Left ventricle myocardium inferior (tissue), 1 donor: ENCODE measurements around the gene ALDOB. TPM values are rescaled to one million over a fixed set of nuclear protein-coding genes. Genes with fewer than 3 reads are reported as not detected.

Experiments used
- DNase-seq: peaks from one replicate; pipeline ENCODE4 v3.0.0-alpha.2; 2020
- H3K27ac ChIP-seq: fragments of 200-600 bp; replicated peaks from 2 replicates; pipeline ENCODE4 v1.8.0; 2021
- H3K27me3 ChIP-seq: fragments of 200-600 bp; 2 replicates; pipeline ENCODE4 v1.8.0; 2021; ENCODE audit warnings: low read depth
- H3K36me3 ChIP-seq: fragments of 200-600 bp; 2 replicates; pipeline ENCODE4 v1.8.0; 2021
- H3K4me1 ChIP-seq: fragments of 200-600 bp; 2 replicates; pipeline ENCODE4 v1.8.0; 2021
- H3K4me3 ChIP-seq: fragments of 200-600 bp; 2 replicates; pipeline ENCODE4 v1.8.0; 2021; ENCODE audit warnings: mild to moderate bottlenecking, moderate library complexity
- H3K9me3 ChIP-seq: fragments of 200-600 bp; replicated peaks from 2 replicates; pipeline ENCODE4 v1.8.0; 2021
- CTCF ChIP-seq: fragments of 200-600 bp; IDR thresholded peaks from 2 replicates; pipeline ENCODE4 v1.8.0; 2021; ENCODE audit warnings: antibody characterized with exemption, mild to moderate bottlenecking, borderline replicate concordance
- intact Hi-C: fragments of 100-400 bp; cut with micrococcal nuclease; formaldehyde crosslinking; loops from one replicate; pipeline ENCODE4 v1.11.0; 2022
- total RNA-seq: library from RNA; stranded (reverse); fragmentation: NEBNext Ultra II Directional; extraction: Animal tissue kit (Norgen Biotek cat#: 25700); gene quantifications from one replicate; pipeline ENCODE4 v1.2.1, GENCODE V29; 2021
- donor health status: DM: no; HTN: yes; CAD: no; lungs with severe emphysema.

Gene ALDOB
- total RNA-seq, 1 donor from 2014 or later, result 0.41 TPM

- Histone ChIP-seq H3K4me3 (peak overlapping the region; percentile 85), H3K9me3 (peaks cover 32% of the 10 kb centered on the region), H3K27ac (peak overlapping the region; percentile 93), H3K4me1 (peaks cover 76% of the 10 kb centered on the region), H3K36me3 (peaks cover 53% of the 10 kb centered on the region), H3K27me3 (no peaks in the 10 kb centered on the region)
- intact Hi-C loops, result no loop called here
- DNase-seq, result no peak
- TF ChIP-seq CTCF, result no peak
Observed at GRCh38 chr9:101399643-101399970, 36.0 kb downstream of the ALDOB start.

- peak overlapping the region; percentile 85 for H3K4me3 ChIP-seq
- no peak for TF ChIP-seq CTCF
- peaks cover 82% of the 10 kb centered on the region for H3K4me1 ChIP-seq
- intact Hi-C loops, result no loop called here
- peaks cover 28% of the 10 kb centered on the region for H3K9me3 ChIP-seq
- H3K27me3 ChIP-seq, result no peaks in the 10 kb centered on the region
- H3K36me3 ChIP-seq, result peaks cover 48% of the 10 kb centered on the region
- no peak for DNase-seq
- peak overlapping the region; percentile 93 for H3K27ac ChIP-seq
Observed at GRCh38 chr9:101398930-101399642, 36.5 kb downstream of the ALDOB start.

GRCh38 chr9:101398068-101398929 lies 37.3 kb downstream of the ALDOB start, which contains the start of the genes MRPL50 and ZNF189:
Gene MRPL50 (minus strand): TSS chr9:101398618. CDS start chr9:101398592, 26 bp downstream.
Gene ZNF189 (plus strand): TSS chr9:101398851. CDS start chr9:101399157, 306 bp downstream.
- Histone ChIP-seq H3K27ac (peak within 1 kb of the TSS; percentile 93), H3K36me3 (peaks cover 40% of the 10 kb centered on the region), H3K9me3 (peaks cover 28% of the 10 kb centered on the region), H3K4me1 (peaks cover 83% of the 10 kb centered on the region), H3K27me3 (no peaks in the 10 kb centered on the region), H3K4me3 (peak within 1 kb of the TSS; percentile 85)
- DNase-seq, result peak; percentile 97
- no peak for TF ChIP-seq CTCF
- intact Hi-C loops, result no loop called here

GRCh38 chr9:101397746-101398067 lies 37.9 kb downstream of the ALDOB start:
- Histone ChIP-seq H3K27ac (peak overlapping the region; percentile 93), H3K36me3 (peaks cover 34% of the 10 kb centered on the region), H3K27me3 (no peaks in the 10 kb centered on the region), H3K4me1 (peaks cover 81% of the 10 kb centered on the region), H3K9me3 (peaks cover 28% of the 10 kb centered on the region), H3K4me3 (peak overlapping the region; percentile 85)
- DNase-seq, result no peak
- intact Hi-C loops, result no loop called here
- no peak for TF ChIP-seq CTCF

GRCh38 chr9:101394687-101395086 lies 40.9 kb downstream of the ALDOB start:
- peaks cover 21% of the 10 kb centered on the region for H3K9me3 ChIP-seq
- peaks cover 24% of the 10 kb centered on the region for H3K36me3 ChIP-seq
- intact Hi-C loops, result no loop called here
- peaks cover 51% of the 10 kb centered on the region for H3K4me1 ChIP-seq
- H3K27ac ChIP-seq, result no peak overlapping the region
- no peaks in the 10 kb centered on the region for H3K27me3 ChIP-seq
- no peak for DNase-seq
- no peak for TF ChIP-seq CTCF
- H3K4me3 ChIP-seq, result no peak overlapping the region
